Thyroid gland (tissue), 4 donors: ENCODE results near the gene CHST9.
"Not testable (repeated sequence)": the region's sequence is repeated elsewhere in the genome, so short reads cannot be mapped to it uniquely, and the experiment has no call there.

Experiments used
- CTCF ChIP-seq, 6 experiments: fragments of 200-600 bp in 3 of 6; fragments of 450-650 bp in 3 of 6; sonication (generic) in 3 of 6; IDR thresholded peaks; one replicate each; pipeline ENCODE4 v1.5.1; 2016 to 2019; ENCODE audit warnings: antibody characterized with exemption in 6 of 6, mild to moderate bottlenecking in 2 of 6, inconsistent platforms in 1 of 6, moderate library complexity in 1 of 6
- POLR2A ChIP-seq, 2 donors: fragments of 450-650 bp; IDR thresholded peaks; one replicate each; pipeline ENCODE4 v1.6.1; 2017; ENCODE audit warnings: antibody characterized with exemption in 2 of 2, mild to moderate bottlenecking in 2 of 2, moderate library complexity in 1 of 2

GRCh38 chr18:27093290-27093689 is 91.8 kb downstream of the CHST9 start:
- not testable (repeated sequence) for TF ChIP-seq POLR2A, CTCF (IDR thresholded peaks at IDR 0.05)
